Body of pancreas (tissue), 4 donors: Measurements from ENCODE around the gene MAP2K5.

Experiments
- CTCF ChIP-seq, 7 experiments: fragments of 450-650 bp in 4 of 7; fragments of 200-600 bp in 3 of 7; sonication (generic) in 3 of 7; IDR thresholded peaks; one replicate each; pipeline ENCODE4 v1.5.1; 2016 to 2019; ENCODE audit warnings: antibody characterized with exemption in 7 of 7
- POLR2A ChIP-seq, 3 donors: fragments of 450-650 bp; IDR thresholded peaks; one replicate each; pipeline ENCODE4 v1.6.1; 2016; ENCODE audit warnings: antibody characterized with exemption in 3 of 3, mild to moderate bottlenecking in 2 of 3

GRCh38 chr15:67735896-67736295 is 193.4 kb downstream of the MAP2K5 start:
- TF ChIP-seq CTCF (IDR thresholded peaks at IDR 0.05) (no peak), POLR2A (IDR thresholded peaks at IDR 0.05) (no peak)
